Measurements from ENCODE around the gene GFI1.

GFI1 gene

GRCh38 chr1:92478393-92478792, 8.3 kb downstream of the GFI1 start:
- H3K9ac ChIP-seq (ENCODE audit: low read length): no peak overlapping the region
- H3K4me1 ChIP-seq (ENCODE audit: low read length): peaks cover 44% of the 10 kb centered on the region
- peaks cover 12% of the 10 kb centered on the region for H3K36me3 ChIP-seq (replicated peaks; ENCODE audit: low read depth, low read length)
- H3K9me3 ChIP-seq (ENCODE audit: insufficient read depth, low read length): no peaks in the 10 kb centered on the region
- peaks cover 7% of the 10 kb centered on the region for H3K27me3 ChIP-seq (ENCODE audit: low read depth, low read length)
- no peak overlapping the region for H3K4me3 ChIP-seq (ENCODE audit: low read length)
- H3K79me2 ChIP-seq (ENCODE audit: low read length): no peaks in the 10 kb centered on the region
- H3K27ac ChIP-seq (ENCODE audit: low read length): no peak overlapping the region
- no peak overlapping the region for H2AFZ ChIP-seq (ENCODE audit: low read depth, low read length)
- no peak for TF ChIP-seq CTCF (IDR thresholded peaks at IDR 0.05; ENCODE audit: low read depth, low read length)
- no peak for TF ChIP-seq EZH2phosphoT487 (IDR thresholded peaks at IDR 0.05; ENCODE audit: low read depth)
- no peaks in the 10 kb centered on the region for H4K20me1 ChIP-seq (ENCODE audit: insufficient read depth, low read length)
- H3K4me2 ChIP-seq (ENCODE audit: low read length): no peak overlapping the region

- Histone ChIP-seq H3K4me3 (ENCODE audit: low read length) (no peak overlapping the region), H3K27ac (ENCODE audit: low read length) (0 out of 2 replicates have a peak overlapping the region, but pooled peaks have one; percentile 4), H2AFZ (ENCODE audit: low read depth, low read length) (peak overlapping the region; percentile 54; the same call in 1 of the 2 replicates)
Measured at GRCh38 chr1:92476071-92476631, 10.6 kb downstream of the GFI1 start.

GRCh38 chr1:92475029-92475428, 11.7 kb downstream of the GFI1 start:
- Histone ChIP-seq H3K4me2 (ENCODE audit: low read length) (peak overlapping the region; percentile 79), H3K36me3 (replicated peaks; ENCODE audit: low read depth, low read length) (peaks cover 12% of the 10 kb centered on the region), H3K9me3 (ENCODE audit: insufficient read depth, low read length) (no peaks in the 10 kb centered on the region), H4K20me1 (ENCODE audit: insufficient read depth, low read length) (no peaks in the 10 kb centered on the region), H3K27ac (ENCODE audit: low read length) (peak overlapping the region; percentile 62; the same call in 1 of the 2 replicates), H3K27me3 (ENCODE audit: low read depth, low read length) (no peaks in the 10 kb centered on the region), H3K4me3 (ENCODE audit: low read length) (no peak overlapping the region), H2AFZ (ENCODE audit: low read depth, low read length) (no peak overlapping the region), H3K4me1 (ENCODE audit: low read length) (peaks cover 39% of the 10 kb centered on the region), H3K79me2 (ENCODE audit: low read length) (no peaks in the 10 kb centered on the region), H3K9ac (ENCODE audit: low read length) (no peak overlapping the region)
- no peak for TF ChIP-seq CTCF (IDR thresholded peaks at IDR 0.05; ENCODE audit: low read depth, low read length)
- TF ChIP-seq EZH2phosphoT487 (IDR thresholded peaks at IDR 0.05; ENCODE audit: low read depth): no peak

More at GRCh38 chr1:92476071-92476631, 10.6 kb downstream of the GFI1 start:
- H3K27me3 ChIP-seq (ENCODE audit: low read depth, low read length): no peaks in the 10 kb centered on the region
- H3K79me2 ChIP-seq (ENCODE audit: low read length): no peaks in the 10 kb centered on the region
- H3K9ac ChIP-seq (ENCODE audit: low read length): no peak overlapping the region
- no peaks in the 10 kb centered on the region for H3K9me3 ChIP-seq (ENCODE audit: insufficient read depth, low read length)
- H3K4me1 ChIP-seq (ENCODE audit: low read length): peaks cover 39% of the 10 kb centered on the region
- no peak for TF ChIP-seq CTCF (IDR thresholded peaks at IDR 0.05; ENCODE audit: low read depth, low read length)
- TF ChIP-seq EZH2phosphoT487 (IDR thresholded peaks at IDR 0.05; ENCODE audit: low read depth): no peak
- peak overlapping the region; percentile 30 for H3K4me2 ChIP-seq (ENCODE audit: low read length)
- H3K36me3 ChIP-seq (replicated peaks; ENCODE audit: low read depth, low read length): peaks cover 12% of the 10 kb centered on the region
- H4K20me1 ChIP-seq (ENCODE audit: insufficient read depth, low read length): no peaks in the 10 kb centered on the region

GRCh38 chr1:92473781-92474495, 12.8 kb downstream of the GFI1 start:
- Histone ChIP-seq H3K4me1 (ENCODE audit: low read length) (peaks cover 39% of the 10 kb centered on the region), H3K27ac (ENCODE audit: low read length) (peak overlapping the region; percentile 62), H3K9me3 (ENCODE audit: insufficient read depth, low read length) (no peaks in the 10 kb centered on the region), H3K4me3 (ENCODE audit: low read length) (peak overlapping the region; percentile 54), H4K20me1 (ENCODE audit: insufficient read depth, low read length) (no peaks in the 10 kb centered on the region), H3K79me2 (ENCODE audit: low read length) (no peaks in the 10 kb centered on the region), H3K36me3 (replicated peaks; ENCODE audit: low read depth, low read length) (peaks cover 12% of the 10 kb centered on the region), H3K27me3 (ENCODE audit: low read depth, low read length) (no peaks in the 10 kb centered on the region), H3K4me2 (ENCODE audit: low read length) (peak overlapping the region; percentile 79), H2AFZ (ENCODE audit: low read depth, low read length) (no peak overlapping the region; the same call in 1 of the 2 replicates), H3K9ac (ENCODE audit: low read length) (peak overlapping the region; percentile 32; the same call in 1 of the 2 replicates)
- TF ChIP-seq CTCF (IDR thresholded peaks at IDR 0.05; ENCODE audit: low read depth, low read length): no peak
- no peak for TF ChIP-seq EZH2phosphoT487 (IDR thresholded peaks at IDR 0.05; ENCODE audit: low read depth)

Data from OCI-LY3 (cell line).